HepG2 (cell line): ENCODE results near the gene SERTAD1. TPM values are rescaled to one million over a fixed set of nuclear protein-coding genes. Genes with fewer than 3 reads are reported as not detected.

Experiments used
- DPF2 ChIP-seq: sonication (generic); formaldehyde crosslinking; IDR thresholded peaks from 2 replicates; pipeline ENCODE4 v1.4.0; 2020; ENCODE audit warnings: mild to moderate bottlenecking, low read depth, missing genetic modification reagents, borderline replicate concordance
- E2F1 ChIP-seq: sonication (generic); formaldehyde crosslinking; IDR thresholded peaks from 2 replicates; pipeline ENCODE4 v1.5.0; 2020; ENCODE audit warnings: missing genetic modification reagents
- IKZF1 ChIP-seq: fragments of 450-650 bp; IDR thresholded peaks from 2 replicates; pipeline ENCODE4 v1.7.1; 2016
- ISL2 ChIP-seq: sonication (generic); formaldehyde crosslinking; IDR thresholded peaks from 2 replicates; pipeline ENCODE4 v1.5.0; 2020; ENCODE audit warnings: missing genetic modification reagents
- MAFG ChIP-seq: sonication (generic); formaldehyde crosslinking; IDR thresholded peaks from 2 replicates; pipeline ENCODE4 v1.5.1; 2020; ENCODE audit warnings: mild to moderate bottlenecking, missing genetic modification reagents
- MBD4 ChIP-seq: IDR thresholded peaks from 2 replicates; pipeline ENCODE4 v1.6.1; 2012; ENCODE audit warnings: low read length, inconsistent platforms, borderline replicate concordance
- MEF2D ChIP-seq: sonication (generic); formaldehyde crosslinking; IDR thresholded peaks from 2 replicates; pipeline ENCODE4 v1.5.1; 2020; ENCODE audit warnings: mild to moderate bottlenecking, missing genetic modification reagents
- NRL ChIP-seq: sonication (generic); formaldehyde crosslinking; IDR thresholded peaks from 2 replicates; pipeline ENCODE4 v1.5.0; 2020; ENCODE audit warnings: missing genetic modification reagents, mild to moderate bottlenecking, moderate library complexity, borderline replicate concordance
- PBX3 ChIP-seq: sonication (generic); formaldehyde crosslinking; IDR thresholded peaks from 2 replicates; pipeline ENCODE4 v1.8.1; 2023; ENCODE audit warnings: missing genetic modification reagents, inconsistent platforms, borderline replicate concordance
- SP2 ChIP-seq: sonication (generic); formaldehyde crosslinking; IDR thresholded peaks from 2 replicates; pipeline ENCODE4 v1.5.1; 2020; ENCODE audit warnings: mild to moderate bottlenecking, missing genetic modification reagents
- YY1 ChIP-seq: IDR thresholded peaks from 2 replicates; pipeline ENCODE4 v1.6.1; 2011; ENCODE audit warnings: low read length, low read depth, moderate library complexity, mild to moderate bottlenecking; ENCODE audit not compliant: insufficient read depth, insufficient replicate concordance
- ZBTB42 ChIP-seq: sonication (generic); formaldehyde crosslinking; IDR thresholded peaks from 2 replicates; pipeline ENCODE4 v1.5.0; 2020; ENCODE audit warnings: mild to moderate bottlenecking, missing genetic modification reagents
- ZBTB43 ChIP-seq: sonication (generic); formaldehyde crosslinking; conservative IDR thresholded peaks from 2 replicates; pipeline ENCODE4 v1.4.0; 2020; ENCODE audit warnings: missing genetic modification reagents
- ZC3H4 ChIP-seq: sonication (generic); formaldehyde crosslinking; IDR thresholded peaks from 2 replicates; pipeline ENCODE4 v1.4.0; 2020; ENCODE audit warnings: missing genetic modification reagents, borderline replicate concordance
- ZFP90 ChIP-seq: sonication (generic); formaldehyde crosslinking; IDR thresholded peaks from 2 replicates; pipeline ENCODE4 v1.8.0; 2022; ENCODE audit warnings: missing genetic modification reagents, mild to moderate bottlenecking, inconsistent platforms, borderline replicate concordance
- ZNF10 ChIP-seq: sonication (generic); formaldehyde crosslinking; IDR thresholded peaks from 2 replicates; pipeline ENCODE4 v1.4.0; 2020; ENCODE audit warnings: mild to moderate bottlenecking, low read depth, missing genetic modification reagents, borderline replicate concordance
- ZNF143 ChIP-seq: sonication (generic); formaldehyde crosslinking; IDR thresholded peaks from 2 replicates; pipeline ENCODE4 v1.4.0; 2020; ENCODE audit warnings: missing genetic modification reagents
- ZNF230 ChIP-seq: sonication (generic); formaldehyde crosslinking; IDR thresholded peaks from 2 replicates; pipeline ENCODE4 v1.4.0; 2020; ENCODE audit warnings: mild to moderate bottlenecking, missing genetic modification reagents
- ZNF337 ChIP-seq: sonication (generic); formaldehyde crosslinking; IDR thresholded peaks from 2 replicates; pipeline ENCODE4 v1.5.1; 2020; ENCODE audit warnings: missing genetic modification reagents, low read depth, mild to moderate bottlenecking, borderline replicate concordance
- ZNF431 ChIP-seq: sonication (generic); formaldehyde crosslinking; IDR thresholded peaks from 2 replicates; pipeline ENCODE4 v1.9.0; 2022; ENCODE audit warnings: missing genetic modification reagents, low read depth, mild to moderate bottlenecking, borderline replicate concordance
- ZNF598 ChIP-seq: sonication (generic); formaldehyde crosslinking; IDR thresholded peaks from 2 replicates; pipeline ENCODE4 v1.5.1; 2020; ENCODE audit warnings: mild to moderate bottlenecking, missing genetic modification reagents, borderline replicate concordance
- ZNF703 ChIP-seq: sonication (generic); formaldehyde crosslinking; IDR thresholded peaks from 2 replicates; pipeline ENCODE4 v1.5.1; 2020; ENCODE audit warnings: missing genetic modification reagents, mild to moderate bottlenecking, moderate library complexity, borderline replicate concordance
- ZNF75D ChIP-seq: sonication (generic); formaldehyde crosslinking; IDR thresholded peaks from 2 replicates; pipeline ENCODE4 v1.8.1; 2023; ENCODE audit warnings: missing genetic modification reagents, mild to moderate bottlenecking, borderline replicate concordance
- ZNF772 ChIP-seq: sonication (generic); formaldehyde crosslinking; IDR thresholded peaks from 2 replicates; pipeline ENCODE4 v1.5.0; 2020; ENCODE audit warnings: mild to moderate bottlenecking, missing genetic modification reagents
- polyA plus RNA-seq, 8 experiments: library from polyadenylated mRNA; depleted of rRNA in 3 of 8; stranded (reverse) in 7 of 8; unstranded in 1 of 8; fragments of >200 nt; fragmentation: Illumina TruSeq in 4 of 8; extraction: Trizol in 4 of 8; gene quantifications; 2 replicates each; pipeline versions ENCODE4 v1.2.1 to v1.2.3, GENCODE V29; 2011 to 2016; ENCODE audit warnings: low read depth in 4 of 8, missing spikeins in 1 of 8, mixed read lengths in 1 of 8; ENCODE audit not compliant: insufficient read depth in 1 of 8
- total RNA-seq, 5 experiments: library from RNA; depleted of rRNA; stranded (reverse); fragments of >200 nt; fragmentation: Illumina TruSeq; extraction: Trizol; gene quantifications; 2 replicates each; pipeline ENCODE4 v1.2.3, GENCODE V29; 2016; ENCODE audit warnings: low read depth in 1 of 5

SERTAD1 gene
- total and polyA plus RNA-seq, 2 of the 13 experiments (the other 11 are each of a cell fraction or from before 2014, with no cell fraction given), result 4.3 to 4.5 TPM

- TF ChIP-seq E2F1 (CRISPR knock-in tag) (no peak), ZBTB43 (no peak), ZNF337 (CRISPR knock-in tag) (no peak), ISL2 (no peak), ZC3H4 (CRISPR knock-in tag) (no peak), MBD4 (no peak), ZNF10 (CRISPR knock-in tag) (no peak), YY1 (no peak), IKZF1 (no peak), ZNF143 (no peak), SP2 (no peak), MAFG (CRISPR knock-in tag) (no peak), PBX3 (CRISPR knock-in tag) (no peak), ZNF703 (CRISPR knock-in tag) (no peak), ZNF598 (CRISPR knock-in tag) (no peak), MEF2D (CRISPR knock-in tag) (no peak), ZBTB42 (no peak), DPF2 (no peak), ZNF431 (CRISPR knock-in tag) (no peak), ZFP90 (CRISPR knock-in tag) (no peak), ZNF75D (CRISPR knock-in tag) (no peak), ZNF772 (peak; percentile 43), NRL (no peak), ZNF230 (CRISPR knock-in tag) (no peak)
Measured at GRCh38 chr19:40433391-40434216, 7.8 kb upstream of the SERTAD1 start (continued).
